Kidney (tissue), 14 donors: ENCODE data around the gene TSC22D1. TPM values are rescaled to one million over a fixed set of nuclear protein-coding genes. Genes with fewer than 3 reads are reported as not detected.
"Not testable (repeated sequence)": the region's sequence is repeated elsewhere in the genome, so short reads cannot be mapped to it uniquely, and the experiment has no call there.

Experiments
- DNase-seq, 5 donors: peaks; one replicate each; pipeline ENCODE4 v3.0.0-alpha.2; 2013 to 2020
- FAIRE-seq: peaks from 2 replicates; lab custom pipeline; 2012; peaks lifted over from hg19 to GRCh38; lab: Jason Lieb, UNC
- H3K27ac ChIP-seq, 2 donors: one replicate each; pipeline ENCODE4 v1.7.0; 2013; ENCODE audit warnings: low read depth in 2 of 2, low read length in 2 of 2, inconsistent platforms in 1 of 2
- H3K27me3 ChIP-seq: one replicate; pipeline ENCODE4 v1.7.1; 2013; ENCODE audit warnings: low read length, inconsistent platforms; ENCODE audit not compliant: control insufficient read depth, insufficient read depth
- H3K36me3 ChIP-seq, 3 donors: one replicate each; pipeline versions ENCODE4 v1.7.0 to v1.7.1; 2013; ENCODE audit warnings: low read length in 3 of 3, control low read depth in 1 of 3, inconsistent platforms in 1 of 3; ENCODE audit not compliant: insufficient read depth in 3 of 3, control insufficient read depth in 2 of 3
- H3K4me1 ChIP-seq, 3 donors: one replicate each; pipeline versions ENCODE4 v1.7.0 to v1.7.1; 2013; ENCODE audit warnings: low read length in 3 of 3, inconsistent platforms in 1 of 3, low read depth in 1 of 3; ENCODE audit not compliant: control insufficient read depth in 2 of 3, insufficient read depth in 2 of 3
- H3K4me3 ChIP-seq, 3 donors: one replicate each; pipeline versions ENCODE4 v1.7.0 to v1.8.1; 2013; ENCODE audit warnings: low read length in 3 of 3, control low read depth in 1 of 3, inconsistent platforms in 1 of 3
- H3K9ac ChIP-seq, 3 donors: one replicate each; pipeline versions ENCODE4 v1.7.0 to v1.7.1; 2013; ENCODE audit warnings: low read length in 3 of 3, control low read depth in 1 of 3, inconsistent platforms in 1 of 3
- H3K9me3 ChIP-seq, 3 donors: one replicate each; pipeline versions ENCODE4 v1.7.0 to v1.7.1; 2013; ENCODE audit warnings: low read length in 3 of 3, control low read depth in 1 of 3, inconsistent platforms in 1 of 3; ENCODE audit not compliant: control insufficient read depth in 2 of 3, insufficient read depth in 1 of 3
- CTCF ChIP-seq: IDR thresholded peaks from 3 replicates; pipeline ENCODE4 v1.5.1; 2012; ENCODE audit warnings: mild to moderate bottlenecking, moderate library complexity, borderline replicate concordance; ENCODE audit not compliant: insufficient read depth; ENCODE audit errors: extremely low read depth
- intact Hi-C: fragments of 100-400 bp; cut with DNase I; formaldehyde crosslinking; loops from one replicate; pipeline ENCODE4 v1.11.1; 2022
- polyA plus RNA-seq: library from polyadenylated mRNA; stranded (reverse); fragments of 350-450 nt; fragmentation: Illumina TruSeq; extraction: RNeasy Lipid Tissue Mini Kit (QIAGEN cat#74804); gene quantifications from one replicate; pipeline ENCODE4 v1.2.3, GENCODE V29; 2014; ENCODE audit warnings: low read depth, low replicate concordance; ENCODE audit not compliant: insufficient read depth
- total RNA-seq: library from RNA; stranded (reverse); fragmentation: NEBNext Ultra II Directional; extraction: Animal tissue kit (Norgen Biotek cat#: 25700); gene quantifications from one replicate; pipeline ENCODE4 v1.2.1, GENCODE V29; 2021
- donor health status: control.
- donor health status: control.
- donor health status: control.
- donor health status: control.
- donor health status: control.
- donor health status: DM: yes; HTN: yes; CAD: no.
- donor health status: Normal renal cell carcinoma (clear cell type).

The TSC22D1 gene
- total and polyA plus RNA-seq, 2 donors from 2014 or later: 163 to 349 TPM

GRCh38 chr13:44458313-44458975 is 117.7 kb downstream of the TSC22D1 start:
- Histone ChIP-seq H3K9ac (no peak overlapping the region), H3K4me3 (no peak overlapping the region), H3K9me3 (no peaks in the 10 kb centered on the region), H3K27ac (no peak overlapping the region), H3K27me3 (no peaks in the 10 kb centered on the region), H3K36me3 (peaks cover 0 to 5% (median 0%) of the 10 kb centered on the region in 3 donors), H3K4me1 (no peaks in the 10 kb centered on the region)
- DNase-seq (no peak), FAIRE-seq (no peak)
- TF ChIP-seq CTCF: no peak
- intact Hi-C loops: no loop called here

- H3K36me3 ChIP-seq, DNase-seq, intact Hi-C loops, FAIRE-seq, H3K4me1 ChIP-seq, H3K9me3 ChIP-seq, H3K4me3 ChIP-seq, H3K27ac ChIP-seq, H3K9ac ChIP-seq, H3K27me3 ChIP-seq: not testable (repeated sequence)
Measured at GRCh38 chr13:44456212-44456611, 119.9 kb downstream of the TSC22D1 start.

- no peak for TF ChIP-seq CTCF
- no peak overlapping the region for H3K9ac ChIP-seq
- H3K27ac ChIP-seq: no peak overlapping the region
- intact Hi-C loops: no loop called here
- peaks cover 0 to 5% (median 0%) of the 10 kb centered on the region in 3 donors for H3K36me3 ChIP-seq
- no peak for FAIRE-seq
- DNase-seq: no peak
- H3K4me3 ChIP-seq: no peak overlapping the region
- peaks cover 0 to 3% (median 0%) of the 10 kb centered on the region in 3 donors for H3K4me1 ChIP-seq
- H3K27me3 ChIP-seq: no peaks in the 10 kb centered on the region
- H3K9me3 ChIP-seq: no peaks in the 10 kb centered on the region
Measured at GRCh38 chr13:44455769-44456168, 120.4 kb downstream of the TSC22D1 start.

- no peaks in the 10 kb centered on the region for H3K36me3 ChIP-seq
- intact Hi-C loops: no loop called here
- H3K9ac ChIP-seq: no peak overlapping the region
- no peaks in the 10 kb centered on the region for H3K27me3 ChIP-seq
- H3K9me3 ChIP-seq: no peaks in the 10 kb centered on the region
- peaks cover 0 to 6% (median 0%) of the 10 kb centered on the region in 3 donors for H3K4me1 ChIP-seq
- H3K27ac ChIP-seq: no peak overlapping the region
- no peak for FAIRE-seq
- H3K4me3 ChIP-seq: no peak overlapping the region
- no peak for TF ChIP-seq CTCF
- DNase-seq: no peak
Measured at GRCh38 chr13:44453881-44454280, 122.2 kb downstream of the TSC22D1 start.
